Right ventricle myocardium inferior (tissue), 1 donor: ENCODE data around the gene KCTD4. TPM values are rescaled to one million over a fixed set of nuclear protein-coding genes. Genes with fewer than 3 reads are reported as not detected.
"Not testable (repeated sequence)": the region's sequence is repeated elsewhere in the genome, so short reads cannot be mapped to it uniquely, and the experiment has no call there.

Experiments
- ATAC-seq: fragments of 200-7000 bp; cut with Tn5 transposase; one replicate; pipeline ENCODE4 v1.9.1; 2020; ENCODE audit warnings: mild to moderate bottlenecking, moderate library complexity
- DNase-seq: peaks from one replicate; pipeline ENCODE4 v3.0.0; 2021; ENCODE audit errors: missing footprints
- intact Hi-C: fragments of 100-400 bp; cut with DNase I; formaldehyde crosslinking; loops from one replicate; pipeline ENCODE4 v1.11.0; 2022
- total RNA-seq: library from RNA; stranded (reverse); fragmentation: NEBNext Ultra II Directional; extraction: Animal tissue kit (Norgen Biotek cat#: 25700); gene quantifications from one replicate; pipeline ENCODE4 v1.2.1, GENCODE V29; 2021
- donor health status: DM: no; HTN: yes; CAD: no; lungs with severe emphysema.

Gene KCTD4
- total RNA-seq, 1 donor from 2014 or later = not detected

GRCh38 chr13:45219123-45219891 lies 18.5 kb upstream of the KCTD4 start:
- ATAC-seq = no peak
- intact Hi-C loops = no loop called here
- no peak for DNase-seq

- DNase-seq (no peak), ATAC-seq (no peak)
- intact Hi-C loops = no loop called here
Measured at GRCh38 chr13:45218689-45219088, 17.8 kb upstream of the KCTD4 start.

GRCh38 chr13:45216193-45216592 lies 15.3 kb upstream of the KCTD4 start:
- no peak for DNase-seq
- intact Hi-C loops = no loop called here
- ATAC-seq = no peak

- ATAC-seq (no peak), DNase-seq (no peak)
- intact Hi-C loops = no loop called here
Measured at GRCh38 chr13:45215392-45216077, 14.7 kb upstream of the KCTD4 start.

- DNase-seq (no peak), ATAC-seq (no peak)
- intact Hi-C loops = no loop called here
Measured at GRCh38 chr13:45209229-45209628, 8.4 kb upstream of the KCTD4 start.

GRCh38 chr13:45208132-45208531 lies 7.3 kb upstream of the KCTD4 start:
- DNase-seq (no peak), ATAC-seq (no peak)
- intact Hi-C loops = no loop called here

- ATAC-seq (peak; percentile 30), DNase-seq (no peak)
- intact Hi-C loops = no loop called here
Measured at GRCh38 chr13:45207319-45207718, 6.5 kb upstream of the KCTD4 start.

GRCh38 chr13:45206340-45206739 lies 5.5 kb upstream of the KCTD4 start:
- no peak for DNase-seq
- intact Hi-C loops = no loop called here
- peak; percentile 8 for ATAC-seq

- no peak for DNase-seq
- intact Hi-C loops = no loop called here
- ATAC-seq = no peak
Measured at GRCh38 chr13:45205124-45205523, 4.3 kb upstream of the KCTD4 start.

- ATAC-seq = no peak
- DNase-seq = no peak
- intact Hi-C loops = no loop called here
Measured at GRCh38 chr13:45199711-45200110, 1.1 kb downstream of the KCTD4 start.

GRCh38 chr13:45198924-45199323 lies 1.9 kb downstream of the KCTD4 start:
- no peak for DNase-seq
- no peak for ATAC-seq
- intact Hi-C loops = no loop called here

- DNase-seq (no peak), ATAC-seq (no peak)
- intact Hi-C loops = no loop called here
Measured at GRCh38 chr13:45198041-45198440, 2.8 kb downstream of the KCTD4 start.

GRCh38 chr13:45196622-45197021 lies 4.2 kb downstream of the KCTD4 start:
- no peak for DNase-seq
- intact Hi-C loops = no loop called here
- ATAC-seq = peak; percentile 53

- no peak for ATAC-seq
- intact Hi-C loops = no loop called here
- DNase-seq = no peak
Measured at GRCh38 chr13:45196096-45196495, 4.7 kb downstream of the KCTD4 start.

- intact Hi-C loops = no loop called here
- ATAC-seq = no peak
- DNase-seq = no peak
Measured at GRCh38 chr13:45195421-45195820, 5.4 kb downstream of the KCTD4 start.

GRCh38 chr13:45194081-45194939 lies 6.5 kb downstream of the KCTD4 start:
- DNase-seq = no peak
- intact Hi-C loops = no loop called here
- peak; percentile 65 for ATAC-seq

GRCh38 chr13:45191874-45192273 lies 9.0 kb downstream of the KCTD4 start:
- ATAC-seq = no peak
- intact Hi-C loops = no loop called here
- no peak for DNase-seq

GRCh38 chr13:45189511-45189910 lies 11.3 kb downstream of the KCTD4 start:
- DNase-seq, ATAC-seq, intact Hi-C loops: not testable (repeated sequence)

GRCh38 chr13:45189077-45189476 lies 11.8 kb downstream of the KCTD4 start:
- DNase-seq, ATAC-seq, intact Hi-C loops: not testable (repeated sequence)
